ENCODE data around the gene KIF3A.

DNA sequence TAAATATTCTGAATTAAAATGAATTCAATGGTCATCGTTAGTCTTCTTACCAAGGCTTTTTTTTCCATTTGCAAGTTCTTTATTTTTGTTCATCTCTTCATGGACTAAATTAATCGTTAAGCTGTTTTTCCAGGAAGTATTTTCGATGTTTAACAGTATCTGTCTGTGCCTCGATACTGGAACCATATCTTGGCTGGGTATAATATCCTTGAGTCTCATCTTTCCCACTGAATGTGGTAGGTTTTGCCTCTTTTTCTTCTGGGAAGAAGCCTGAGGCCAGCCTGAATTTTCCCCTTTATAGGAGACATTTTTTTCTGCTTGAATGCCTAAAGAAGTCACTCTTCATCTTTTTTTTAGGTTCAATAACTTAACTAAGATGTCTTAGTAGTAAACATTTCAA lies 43.7 kb upstream of the KIF3A start:
- TF ChIP-seq SMC3 (IDR thresholded peaks at IDR 0.05; ENCODE audit: low read depth, low read length) = no peak
- TF ChIP-seq, protein P1, sequence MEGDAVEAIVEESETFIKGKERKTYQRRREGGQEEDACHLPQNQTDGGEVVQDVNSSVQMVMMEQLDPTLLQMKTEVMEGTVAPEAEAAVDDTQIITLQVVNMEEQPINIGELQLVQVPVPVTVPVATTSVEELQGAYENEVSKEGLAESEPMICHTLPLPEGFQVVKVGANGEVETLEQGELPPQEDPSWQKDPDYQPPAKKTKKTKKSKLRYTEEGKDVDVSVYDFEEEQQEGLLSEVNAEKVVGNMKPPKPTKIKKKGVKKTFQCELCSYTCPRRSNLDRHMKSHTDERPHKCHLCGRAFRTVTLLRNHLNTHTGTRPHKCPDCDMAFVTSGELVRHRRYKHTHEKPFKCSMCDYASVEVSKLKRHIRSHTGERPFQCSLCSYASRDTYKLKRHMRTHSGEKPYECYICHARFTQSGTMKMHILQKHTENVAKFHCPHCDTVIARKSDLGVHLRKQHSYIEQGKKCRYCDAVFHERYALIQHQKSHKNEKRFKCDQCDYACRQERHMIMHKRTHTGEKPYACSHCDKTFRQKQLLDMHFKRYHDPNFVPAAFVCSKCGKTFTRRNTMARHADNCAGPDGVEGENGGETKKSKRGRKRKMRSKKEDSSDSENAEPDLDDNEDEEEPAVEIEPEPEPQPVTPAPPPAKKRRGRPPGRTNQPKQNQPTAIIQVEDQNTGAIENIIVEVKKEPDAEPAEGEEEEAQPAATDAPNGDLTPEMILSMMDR (IDR thresholded peaks at IDR 0.05) = no peak
- TF ChIP-seq RCOR1 (IDR thresholded peaks at IDR 0.05; ENCODE audit: low read length) = no peak
- TF ChIP-seq GATA2 (CRISPR knock-in tag; IDR thresholded peaks at IDR 0.05) = no peak
- TF ChIP-seq, protein P2, sequence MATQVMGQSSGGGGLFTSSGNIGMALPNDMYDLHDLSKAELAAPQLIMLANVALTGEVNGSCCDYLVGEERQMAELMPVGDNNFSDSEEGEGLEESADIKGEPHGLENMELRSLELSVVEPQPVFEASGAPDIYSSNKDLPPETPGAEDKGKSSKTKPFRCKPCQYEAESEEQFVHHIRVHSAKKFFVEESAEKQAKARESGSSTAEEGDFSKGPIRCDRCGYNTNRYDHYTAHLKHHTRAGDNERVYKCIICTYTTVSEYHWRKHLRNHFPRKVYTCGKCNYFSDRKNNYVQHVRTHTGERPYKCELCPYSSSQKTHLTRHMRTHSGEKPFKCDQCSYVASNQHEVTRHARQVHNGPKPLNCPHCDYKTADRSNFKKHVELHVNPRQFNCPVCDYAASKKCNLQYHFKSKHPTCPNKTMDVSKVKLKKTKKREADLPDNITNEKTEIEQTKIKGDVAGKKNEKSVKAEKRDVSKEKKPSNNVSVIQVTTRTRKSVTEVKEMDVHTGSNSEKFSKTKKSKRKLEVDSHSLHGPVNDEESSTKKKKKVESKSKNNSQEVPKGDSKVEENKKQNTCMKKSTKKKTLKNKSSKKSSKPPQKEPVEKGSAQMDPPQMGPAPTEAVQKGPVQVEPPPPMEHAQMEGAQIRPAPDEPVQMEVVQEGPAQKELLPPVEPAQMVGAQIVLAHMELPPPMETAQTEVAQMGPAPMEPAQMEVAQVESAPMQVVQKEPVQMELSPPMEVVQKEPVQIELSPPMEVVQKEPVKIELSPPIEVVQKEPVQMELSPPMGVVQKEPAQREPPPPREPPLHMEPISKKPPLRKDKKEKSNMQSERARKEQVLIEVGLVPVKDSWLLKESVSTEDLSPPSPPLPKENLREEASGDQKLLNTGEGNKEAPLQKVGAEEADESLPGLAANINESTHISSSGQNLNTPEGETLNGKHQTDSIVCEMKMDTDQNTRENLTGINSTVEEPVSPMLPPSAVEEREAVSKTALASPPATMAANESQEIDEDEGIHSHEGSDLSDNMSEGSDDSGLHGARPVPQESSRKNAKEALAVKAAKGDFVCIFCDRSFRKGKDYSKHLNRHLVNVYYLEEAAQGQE (IDR thresholded peaks at IDR 0.05; ENCODE audit: low read depth, low read length) = no peak
- no peak for TF ChIP-seq EP300 (IDR thresholded peaks at IDR 0.05; ENCODE audit: borderline replicate concordance in 1 of 2, low read depth in 1 of 2, low read length in 1 of 2)
- no peak for TF ChIP-seq NFIC (IDR thresholded peaks at IDR 0.05; ENCODE audit: borderline replicate concordance)
- TF ChIP-seq GABPA (IDR thresholded peaks at IDR 0.05; ENCODE audit: low read depth) = no peak
- TF ChIP-seq RXRA (IDR thresholded peaks at IDR 0.05; ENCODE audit: borderline replicate concordance, low read depth) = no peak
- no peak for TF ChIP-seq POLR2AphosphoS5 (IDR thresholded peaks at IDR 0.05; ENCODE audit: low read depth, low read length)
- TF ChIP-seq SIN3A (IDR thresholded peaks at IDR 0.05; ENCODE audit: borderline replicate concordance, low read depth, low read length) = no peak
- TF ChIP-seq, protein P3, sequence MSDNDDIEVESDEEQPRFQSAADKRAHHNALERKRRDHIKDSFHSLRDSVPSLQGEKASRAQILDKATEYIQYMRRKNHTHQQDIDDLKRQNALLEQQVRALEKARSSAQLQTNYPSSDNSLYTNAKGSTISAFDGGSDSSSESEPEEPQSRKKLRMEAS (IDR thresholded peaks at IDR 0.05; ENCODE audit: low read depth) = no peak
- no peak for TF ChIP-seq ELF1 (IDR thresholded peaks at IDR 0.05)
- TF ChIP-seq CHD2 (IDR thresholded peaks at IDR 0.05; ENCODE audit: low read length, partially characterized antibody) = no peak

Data from SK-N-SH (cell line).